LNCAP (cell line): ENCODE data around the gene ZC2HC1B.

Source experiments
- TF ChIP-seq, protein P1 (sequence below): fragments of 450-650 bp; IDR thresholded peaks from 2 replicates; pipeline ENCODE4 v1.5.1; 2017; ENCODE audit warnings: mild to moderate bottlenecking

ZC2HC1B gene

GRCh38 chr6:143964674-143965081 is 100.4 kb downstream of the ZC2HC1B start:
- TF ChIP-seq, protein P1, sequence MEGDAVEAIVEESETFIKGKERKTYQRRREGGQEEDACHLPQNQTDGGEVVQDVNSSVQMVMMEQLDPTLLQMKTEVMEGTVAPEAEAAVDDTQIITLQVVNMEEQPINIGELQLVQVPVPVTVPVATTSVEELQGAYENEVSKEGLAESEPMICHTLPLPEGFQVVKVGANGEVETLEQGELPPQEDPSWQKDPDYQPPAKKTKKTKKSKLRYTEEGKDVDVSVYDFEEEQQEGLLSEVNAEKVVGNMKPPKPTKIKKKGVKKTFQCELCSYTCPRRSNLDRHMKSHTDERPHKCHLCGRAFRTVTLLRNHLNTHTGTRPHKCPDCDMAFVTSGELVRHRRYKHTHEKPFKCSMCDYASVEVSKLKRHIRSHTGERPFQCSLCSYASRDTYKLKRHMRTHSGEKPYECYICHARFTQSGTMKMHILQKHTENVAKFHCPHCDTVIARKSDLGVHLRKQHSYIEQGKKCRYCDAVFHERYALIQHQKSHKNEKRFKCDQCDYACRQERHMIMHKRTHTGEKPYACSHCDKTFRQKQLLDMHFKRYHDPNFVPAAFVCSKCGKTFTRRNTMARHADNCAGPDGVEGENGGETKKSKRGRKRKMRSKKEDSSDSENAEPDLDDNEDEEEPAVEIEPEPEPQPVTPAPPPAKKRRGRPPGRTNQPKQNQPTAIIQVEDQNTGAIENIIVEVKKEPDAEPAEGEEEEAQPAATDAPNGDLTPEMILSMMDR, result no peak

DNA sequence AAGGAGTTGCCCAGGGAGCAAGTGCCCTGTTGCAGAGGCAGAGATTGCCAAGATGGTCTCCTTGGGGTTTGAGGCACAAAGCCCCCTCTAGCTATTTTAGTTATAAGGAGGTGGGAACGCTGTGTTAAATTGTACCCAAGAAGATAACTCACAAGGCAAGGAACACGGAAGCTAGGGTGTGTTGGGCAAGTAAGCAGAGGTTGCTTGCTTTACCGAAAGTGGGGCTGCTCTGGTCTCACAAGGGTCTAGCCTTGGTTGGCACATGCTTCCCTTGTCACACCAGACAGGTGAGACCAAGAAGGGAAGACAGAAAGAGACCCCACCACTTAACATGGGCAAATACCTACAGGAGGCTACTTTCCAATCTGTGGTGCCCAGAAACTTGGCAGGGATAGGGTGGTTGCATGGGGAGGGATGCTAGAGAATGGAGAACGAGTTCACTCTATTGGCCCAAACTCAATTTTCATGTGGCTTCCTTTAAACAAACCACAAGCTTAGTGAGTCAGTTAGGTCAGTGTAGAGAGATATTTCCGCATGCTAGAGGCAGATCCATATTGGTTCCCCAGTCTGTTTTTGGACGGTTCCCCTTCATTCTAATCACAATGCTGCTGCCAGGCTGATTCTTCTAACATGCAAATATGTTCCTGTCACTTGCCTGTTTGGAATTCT is 101.4 kb downstream of the ZC2HC1B start:
- TF ChIP-seq, protein P1, result no peak

GRCh38 chr6:143966312-143966711 is 102.0 kb downstream of the ZC2HC1B start:
- TF ChIP-seq, protein P1, result no peak

DNA sequence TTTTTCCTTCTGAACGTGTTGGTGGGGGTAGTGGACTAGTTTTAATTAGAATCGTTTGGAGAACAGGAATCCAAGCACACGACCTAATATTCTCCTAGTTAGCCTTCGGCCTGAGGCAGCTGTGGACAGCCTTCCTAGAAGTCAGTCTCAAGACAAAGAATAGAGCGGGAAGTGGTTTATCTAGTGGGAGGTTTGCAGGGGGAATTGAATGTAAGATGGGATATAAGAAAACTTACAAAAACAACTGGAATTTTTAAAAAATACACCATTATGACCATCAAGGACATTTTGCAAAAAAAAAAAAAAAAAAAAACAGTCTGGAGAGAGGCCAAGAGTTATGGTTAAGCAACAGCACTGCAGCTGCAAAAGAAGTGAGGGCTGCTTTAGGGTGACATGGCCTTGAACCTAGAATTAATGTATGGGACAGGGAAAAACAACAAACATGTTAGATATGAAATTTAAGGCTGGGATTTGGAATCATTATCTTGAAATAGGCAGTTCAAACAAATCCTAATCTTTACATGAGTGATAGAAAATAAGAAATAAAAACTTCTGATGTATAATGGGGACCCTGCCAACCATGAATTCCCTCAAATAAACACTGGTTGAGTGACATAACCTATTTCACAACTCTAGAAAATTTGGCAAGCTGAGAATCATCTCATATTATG is 103.6 kb downstream of the ZC2HC1B start:
- TF ChIP-seq, protein P1, result no peak

DNA sequence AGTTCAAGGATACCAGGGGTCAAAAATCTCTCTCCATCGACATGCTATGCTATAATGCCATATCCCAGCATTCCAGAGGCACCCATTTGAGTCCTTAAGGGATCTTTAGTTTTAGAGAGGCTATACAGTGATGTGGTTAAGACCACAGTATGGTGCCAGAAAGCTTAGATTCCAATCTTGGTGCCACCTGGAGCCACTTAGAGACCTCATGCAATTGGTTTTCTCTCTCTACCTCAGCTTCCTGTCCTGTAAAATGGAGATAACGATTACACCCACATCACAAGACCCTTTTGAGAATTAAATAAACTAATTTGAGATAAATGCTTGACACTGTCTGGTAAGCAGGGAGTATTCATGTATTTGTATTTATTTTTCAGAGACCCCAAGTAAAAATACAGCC is 104.8 kb downstream of the ZC2HC1B start:
- TF ChIP-seq, protein P1, result no peak

- TF ChIP-seq, protein P1, result no peak
These were observed 106.4 kb downstream of the ZC2HC1B start for GRCh38 chr6:143970456-143971218.

DNA sequence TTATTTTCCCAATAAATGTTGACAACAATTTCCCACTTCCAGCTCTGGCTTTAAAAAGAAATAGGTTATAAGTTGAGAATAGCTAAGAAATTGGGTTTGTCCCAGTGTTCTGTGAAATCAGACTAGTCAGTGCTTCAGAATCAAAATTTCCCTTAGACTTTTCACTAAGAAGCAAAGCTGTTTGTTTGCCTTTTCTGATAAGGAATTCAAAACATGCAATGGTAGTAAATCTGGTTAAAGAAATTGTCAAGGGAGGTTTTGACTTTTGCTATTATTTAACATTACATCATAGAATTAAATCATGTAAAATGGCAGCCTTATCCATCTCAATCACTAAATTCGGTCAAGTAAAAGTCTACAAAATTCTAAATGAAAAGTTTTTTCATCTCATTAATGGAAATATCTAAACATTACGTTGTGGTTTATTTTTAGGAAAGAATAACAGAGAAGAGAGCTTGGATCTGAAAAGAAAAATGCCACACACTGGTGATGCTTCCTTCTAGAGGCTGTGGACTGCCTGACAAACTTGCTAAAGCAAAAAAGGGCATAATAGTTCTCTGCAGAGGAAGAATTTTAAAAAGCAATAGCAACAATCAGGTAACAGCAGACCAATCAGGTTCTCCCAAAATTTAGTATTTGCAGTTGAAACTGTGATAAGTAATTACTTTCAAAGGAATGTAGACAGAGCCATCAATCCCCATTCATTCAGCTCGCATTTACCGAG is 107.4 kb downstream of the ZC2HC1B start:
- TF ChIP-seq, protein P1, result no peak
